ENCODE measurements around the gene RPL13. TPM values are rescaled to one million over a fixed set of nuclear protein-coding genes. Genes with fewer than 3 reads are reported as not detected.
A peak's percentile ranks its signal among the peaks of the same experiment; 100 is the strongest.

RPL13 gene
- total RNA-seq, 1 experiment from 2014 or later = 1,779 TPM

DNA sequence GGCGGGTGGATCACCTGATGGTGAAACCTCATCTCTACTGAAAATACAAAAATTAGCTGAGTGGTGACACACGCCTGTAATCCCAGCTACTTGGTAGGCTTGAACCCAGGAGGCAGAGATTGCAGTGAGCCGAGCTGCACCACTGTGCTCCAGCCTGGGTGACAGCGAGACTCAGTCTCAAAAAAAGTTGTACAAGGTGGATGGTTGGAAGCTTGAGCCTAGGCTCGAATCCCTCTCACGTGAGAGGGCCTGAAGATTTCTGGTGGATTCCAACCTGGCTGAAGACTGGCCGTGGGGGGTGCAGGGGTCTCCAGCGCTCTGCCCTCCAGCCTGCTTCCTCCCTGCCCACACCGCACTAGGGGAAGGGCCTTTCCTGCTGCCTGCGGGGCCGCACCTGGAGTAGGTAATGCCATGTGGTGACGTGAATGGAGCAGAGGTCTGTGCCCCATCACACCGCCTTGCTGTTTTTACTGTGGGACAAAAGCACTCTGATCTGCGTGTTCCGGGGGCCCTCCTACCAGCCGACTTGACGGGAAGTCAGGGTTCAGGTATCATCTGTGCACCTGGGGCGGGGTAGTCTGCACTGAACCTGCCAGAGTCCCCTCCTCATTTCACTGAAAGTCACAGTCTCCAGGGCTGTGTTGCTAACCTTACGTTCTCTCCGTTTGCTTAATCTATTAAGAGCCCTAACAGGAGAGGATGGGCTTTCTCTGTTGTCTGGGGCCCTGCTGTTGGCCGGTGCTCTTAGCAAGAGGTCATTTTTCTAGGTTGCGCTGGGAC is 4.2 kb downstream of the RPL13 start:
- peaks cover 12% of the 10 kb centered on the region for H3K27me3 Mint-ChIP-seq (ENCODE audit: unreplicated experiment)
- CTCF ChIA-PET = no interaction called here
- no TSS peak for BruUV-seq (replicated peaks)
- peak overlapping the region; percentile 82 for H3K27ac Mint-ChIP-seq (ENCODE audit: unreplicated experiment)
- DNase-seq = no peak
- intact Hi-C loops (cut with micrococcal nuclease; ENCODE audit: unreplicated experiment) = loop anchor here (5.0 kb wide), 1 partner anchor 232 kb away; no protein-coding TSS in a partner anchor
- H3K4me1 Mint-ChIP-seq (ENCODE audit: low read depth, unreplicated experiment) = peaks cover 43% of the 10 kb centered on the region
- H3K4me3 Mint-ChIP-seq (ENCODE audit: low read depth, unreplicated experiment) = peak overlapping the region; percentile 61
- no peak for TF ChIP-seq CTCF (IDR thresholded peaks at IDR 0.05; ENCODE audit: unreplicated experiment)
- peaks cover 91% of the 10 kb centered on the region for H3K36me3 Mint-ChIP-seq (ENCODE audit: insufficient read depth, unreplicated experiment)
- no peaks in the 10 kb centered on the region for H3K9me3 Mint-ChIP-seq (ENCODE audit: low read depth, unreplicated experiment)

DNA sequence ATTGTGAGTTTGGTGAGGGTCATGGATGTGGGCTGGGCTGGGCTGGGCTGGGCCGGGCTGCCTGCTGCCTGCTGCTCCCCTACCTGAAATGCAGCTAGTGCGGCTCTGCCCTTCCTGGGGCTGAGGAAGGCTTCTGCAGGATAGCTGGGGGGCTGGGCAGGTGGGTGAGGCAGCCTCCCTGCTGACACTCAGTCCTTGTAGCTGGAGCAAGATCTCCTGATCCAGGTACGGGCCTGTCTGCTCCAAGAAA is 4.7 kb downstream of the RPL13 start:
- BruUV-seq (replicated peaks) = no TSS peak
- no peak for TF ChIP-seq CTCF (IDR thresholded peaks at IDR 0.05; ENCODE audit: unreplicated experiment)
- no peak for DNase-seq
- Mint-ChIP-seq H3K36me3 (ENCODE audit: insufficient read depth, unreplicated experiment) (peaks cover 86% of the 10 kb centered on the region), H3K27ac (ENCODE audit: unreplicated experiment) (peak overlapping the region; percentile 82), H3K4me1 (ENCODE audit: low read depth, unreplicated experiment) (peaks cover 39% of the 10 kb centered on the region), H3K4me3 (ENCODE audit: low read depth, unreplicated experiment) (peak overlapping the region; percentile 61), H3K9me3 (ENCODE audit: low read depth, unreplicated experiment) (no peaks in the 10 kb centered on the region), H3K27me3 (ENCODE audit: unreplicated experiment) (peaks cover 17% of the 10 kb centered on the region)
- intact Hi-C loops (cut with micrococcal nuclease; ENCODE audit: unreplicated experiment) = no loop called here
- CTCF ChIA-PET = interaction anchor here (1.1 kb wide), 1 partner anchor 76 kb away, joined by 4 read pairs; no protein-coding TSS in a partner anchor

GRCh38 chr16:89565506-89566372 is 5.3 kb downstream of the RPL13 start:
- intact Hi-C loops (cut with micrococcal nuclease; ENCODE audit: unreplicated experiment) = no loop called here
- Mint-ChIP-seq H3K4me3 (ENCODE audit: low read depth, unreplicated experiment) (peak overlapping the region; percentile 61), H3K27me3 (ENCODE audit: unreplicated experiment) (peaks cover 23% of the 10 kb centered on the region), H3K27ac (ENCODE audit: unreplicated experiment) (peak overlapping the region; percentile 82), H3K36me3 (ENCODE audit: insufficient read depth, unreplicated experiment) (peaks cover 85% of the 10 kb centered on the region), H3K4me1 (ENCODE audit: low read depth, unreplicated experiment) (peaks cover 39% of the 10 kb centered on the region), H3K9me3 (ENCODE audit: low read depth, unreplicated experiment) (no peaks in the 10 kb centered on the region)
- CTCF ChIA-PET = interaction anchor here (0.6 to 1.1 kb wide), 5 partner anchors 36 to 136 kb away, joined by 3 to 4 read pairs (median 3); partner anchors contain the start of gene SPATA2L
- peak; percentile 79 for TF ChIP-seq CTCF (IDR thresholded peaks at IDR 0.05; ENCODE audit: unreplicated experiment)
- peak; percentile 81 for DNase-seq
- BruUV-seq (replicated peaks) = no TSS peak

DNA sequence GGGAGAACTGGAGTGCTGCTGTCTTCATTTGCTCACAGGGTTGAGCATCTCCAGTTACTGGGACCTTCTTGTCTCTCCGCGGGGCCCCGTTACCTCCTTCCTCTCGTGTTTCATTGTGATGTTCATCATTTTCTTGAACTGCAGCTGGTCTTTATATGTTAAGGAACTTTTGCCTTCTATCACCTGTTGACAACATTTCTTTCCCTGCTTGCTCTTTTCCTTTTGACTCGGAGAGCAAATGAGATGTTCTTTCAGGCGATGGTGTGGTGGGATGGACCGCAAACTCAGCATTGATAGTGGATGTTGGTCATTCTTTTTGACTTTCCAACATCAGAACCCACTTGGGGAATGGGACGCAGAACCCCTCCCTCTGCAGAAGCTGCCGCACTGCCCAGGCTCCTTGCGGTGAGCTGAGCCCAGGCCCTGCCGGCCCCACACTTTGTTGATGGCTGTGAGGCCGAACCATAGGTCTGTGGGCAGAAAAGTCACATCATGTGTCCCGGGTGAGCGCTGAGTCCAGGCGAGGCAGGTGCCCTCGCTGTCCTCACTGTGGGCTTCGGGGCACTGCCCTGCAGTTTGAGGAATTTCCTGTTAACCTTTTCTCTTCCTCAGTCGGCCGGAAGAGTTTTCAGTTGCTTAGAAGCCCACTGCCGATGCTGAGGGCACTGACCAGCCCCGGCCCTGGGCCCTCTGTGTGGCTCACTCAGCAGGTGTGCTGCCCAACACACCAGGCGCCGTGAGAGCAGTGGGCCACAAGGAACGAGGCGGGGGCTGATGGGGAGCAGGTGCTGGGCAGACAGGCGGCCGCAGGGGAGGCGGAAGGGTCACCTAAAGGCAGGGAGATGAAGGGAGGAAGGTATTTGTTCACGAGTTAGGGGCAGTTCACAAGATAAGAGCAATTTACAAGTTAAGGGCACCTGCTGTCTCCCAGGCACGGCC is 7.4 kb downstream of the RPL13 start:
- Mint-ChIP-seq H3K27ac (ENCODE audit: unreplicated experiment) (no peak overlapping the region), H3K27me3 (ENCODE audit: unreplicated experiment) (peaks cover 44% of the 10 kb centered on the region), H3K36me3 (ENCODE audit: insufficient read depth, unreplicated experiment) (peaks cover 72% of the 10 kb centered on the region), H3K4me1 (ENCODE audit: low read depth, unreplicated experiment) (peaks cover 28% of the 10 kb centered on the region), H3K4me3 (ENCODE audit: low read depth, unreplicated experiment) (no peak overlapping the region), H3K9me3 (ENCODE audit: low read depth, unreplicated experiment) (no peaks in the 10 kb centered on the region)
- CTCF ChIA-PET = no interaction called here
- TF ChIP-seq CTCF (IDR thresholded peaks at IDR 0.05; ENCODE audit: unreplicated experiment) = no peak
- BruUV-seq (replicated peaks) = no TSS peak
- intact Hi-C loops (cut with micrococcal nuclease; ENCODE audit: unreplicated experiment) = no loop called here
- DNase-seq = no peak

All from Calu3 (cell line).